NB4 (cell line): ENCODE data around the gene NOL3.

Experiments used
- DNase-seq: peaks from one replicate; pipeline ENCODE4 v3.0.0; 2010; ENCODE audit warnings: low read depth
- H3K4me3 ChIP-seq: one replicate; pipeline ENCODE4 v1.5.1; 2011; ENCODE audit warnings: mild to moderate bottlenecking, low read depth, low read length, moderate library complexity
- MYC ChIP-seq: IDR thresholded peaks from 2 replicates; pipeline ENCODE4 v1.6.1; 2011; ENCODE audit warnings: low read depth, low read length
- POLR2A ChIP-seq: IDR thresholded peaks from 2 replicates; pipeline ENCODE4 v1.6.1; 2011; ENCODE audit warnings: mild to moderate bottlenecking; ENCODE audit not compliant: insufficient read length; ENCODE audit errors: extremely low read depth
- TF ChIP-seq, protein P1 (sequence below): IDR thresholded peaks from one replicate; pipeline ENCODE4 v1.5.1; 2012; ENCODE audit warnings: low read depth, low read length
- TF ChIP-seq, protein P2 (sequence below): IDR thresholded peaks from 2 replicates; pipeline ENCODE4 v1.6.1; 2011; ENCODE audit warnings: low read depth, low read length

The NOL3 gene

DNA sequence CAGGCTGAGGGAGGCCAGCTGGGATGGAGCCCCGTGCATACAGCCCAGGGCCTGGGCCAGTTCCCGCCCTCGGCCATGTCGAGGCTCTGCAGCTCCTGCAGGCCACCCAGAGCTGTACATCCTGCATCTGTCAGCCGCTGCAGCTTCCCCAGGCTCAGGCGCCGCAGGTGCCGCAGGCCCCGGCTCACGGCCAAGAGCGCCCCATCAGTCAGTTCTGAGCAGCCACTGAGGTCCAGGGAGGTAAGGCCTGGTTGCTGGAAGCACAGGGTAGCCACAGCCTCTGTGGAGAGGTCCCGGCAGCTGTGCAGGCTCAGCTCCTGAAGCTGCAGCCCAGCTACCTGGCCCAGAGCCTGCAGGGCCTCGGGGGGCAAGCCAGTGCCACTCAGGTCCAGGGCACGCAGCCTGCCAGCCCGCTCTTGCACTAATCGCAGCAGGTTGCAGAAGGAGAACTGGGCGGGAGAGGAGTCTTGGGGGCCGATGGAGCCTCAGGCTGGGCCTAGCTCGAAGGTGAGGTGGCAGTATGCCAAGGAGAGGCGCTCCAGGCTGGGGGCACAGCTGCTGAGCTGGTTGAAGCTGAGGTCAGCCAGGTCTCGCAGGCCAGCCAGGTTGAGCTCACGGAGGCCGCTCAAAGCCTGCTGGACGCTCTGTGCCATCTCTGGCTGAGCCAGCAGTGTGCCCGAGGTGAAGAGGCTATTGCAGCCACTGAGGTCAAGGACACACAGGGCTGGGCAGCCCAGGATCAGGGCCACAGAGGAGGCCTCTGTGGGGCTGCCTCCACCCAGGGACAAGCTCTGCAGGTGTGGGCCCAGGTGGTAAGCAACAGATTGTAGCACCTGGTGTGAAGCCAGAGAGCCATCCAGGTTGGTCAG is 40.0 kb downstream of the NOL3 start:
- no peak overlapping the region for H3K4me3 ChIP-seq
- DNase-seq = no peak
- TF ChIP-seq, protein P1, sequence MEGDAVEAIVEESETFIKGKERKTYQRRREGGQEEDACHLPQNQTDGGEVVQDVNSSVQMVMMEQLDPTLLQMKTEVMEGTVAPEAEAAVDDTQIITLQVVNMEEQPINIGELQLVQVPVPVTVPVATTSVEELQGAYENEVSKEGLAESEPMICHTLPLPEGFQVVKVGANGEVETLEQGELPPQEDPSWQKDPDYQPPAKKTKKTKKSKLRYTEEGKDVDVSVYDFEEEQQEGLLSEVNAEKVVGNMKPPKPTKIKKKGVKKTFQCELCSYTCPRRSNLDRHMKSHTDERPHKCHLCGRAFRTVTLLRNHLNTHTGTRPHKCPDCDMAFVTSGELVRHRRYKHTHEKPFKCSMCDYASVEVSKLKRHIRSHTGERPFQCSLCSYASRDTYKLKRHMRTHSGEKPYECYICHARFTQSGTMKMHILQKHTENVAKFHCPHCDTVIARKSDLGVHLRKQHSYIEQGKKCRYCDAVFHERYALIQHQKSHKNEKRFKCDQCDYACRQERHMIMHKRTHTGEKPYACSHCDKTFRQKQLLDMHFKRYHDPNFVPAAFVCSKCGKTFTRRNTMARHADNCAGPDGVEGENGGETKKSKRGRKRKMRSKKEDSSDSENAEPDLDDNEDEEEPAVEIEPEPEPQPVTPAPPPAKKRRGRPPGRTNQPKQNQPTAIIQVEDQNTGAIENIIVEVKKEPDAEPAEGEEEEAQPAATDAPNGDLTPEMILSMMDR = no peak
- no peak for TF ChIP-seq POLR2A
- no peak for TF ChIP-seq MYC
- TF ChIP-seq, protein P2, sequence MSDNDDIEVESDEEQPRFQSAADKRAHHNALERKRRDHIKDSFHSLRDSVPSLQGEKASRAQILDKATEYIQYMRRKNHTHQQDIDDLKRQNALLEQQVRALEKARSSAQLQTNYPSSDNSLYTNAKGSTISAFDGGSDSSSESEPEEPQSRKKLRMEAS = no peak

DNA sequence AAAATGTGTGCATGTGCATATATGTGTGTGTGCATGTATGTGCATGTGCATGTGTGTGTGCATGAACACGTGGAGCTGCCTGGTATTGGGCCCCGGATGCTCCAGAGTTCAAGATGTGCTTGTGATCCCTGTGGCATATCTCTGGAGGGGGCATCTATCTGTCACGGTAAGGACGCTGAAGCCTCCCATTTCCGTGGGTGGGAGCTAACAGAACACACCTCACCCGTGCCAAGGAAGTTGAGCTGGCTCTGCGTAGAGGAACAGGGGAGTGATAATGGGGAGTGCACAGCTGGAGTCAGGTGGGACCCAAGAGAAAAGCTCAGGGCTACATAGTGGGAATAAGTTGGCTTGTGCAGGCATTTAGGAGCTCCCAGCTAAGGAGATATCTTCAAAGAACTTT is 41.3 kb downstream of the NOL3 start:
- TF ChIP-seq POLR2A = no peak
- no peak for TF ChIP-seq MYC
- TF ChIP-seq, protein P1 = no peak
- TF ChIP-seq, protein P2 = no peak
- H3K4me3 ChIP-seq = no peak overlapping the region
- no peak for DNase-seq

DNA sequence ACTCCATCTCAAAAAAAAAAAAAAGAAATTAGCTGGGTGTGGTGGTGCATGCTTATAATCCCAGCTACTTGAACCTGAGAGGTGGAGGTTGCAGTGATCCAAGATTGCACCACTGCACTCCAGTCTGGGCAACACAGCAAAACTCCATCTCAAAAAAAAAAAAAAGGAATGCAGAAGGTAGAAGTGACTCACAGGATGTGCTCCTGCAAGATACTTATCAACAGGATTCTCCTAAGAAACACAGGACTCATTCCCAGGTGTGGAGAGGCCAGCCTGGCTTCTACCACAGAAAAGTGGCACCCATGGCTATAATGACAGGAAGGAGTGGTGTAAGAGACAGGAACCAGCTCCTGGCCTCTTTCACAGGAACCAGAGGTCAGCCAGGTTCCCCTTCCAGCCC is 42.4 kb downstream of the NOL3 start:
- no peak overlapping the region for H3K4me3 ChIP-seq
- TF ChIP-seq POLR2A (no peak), MYC (no peak)
- TF ChIP-seq, protein P1 = no peak
- TF ChIP-seq, protein P2 = no peak
- no peak for DNase-seq

DNA sequence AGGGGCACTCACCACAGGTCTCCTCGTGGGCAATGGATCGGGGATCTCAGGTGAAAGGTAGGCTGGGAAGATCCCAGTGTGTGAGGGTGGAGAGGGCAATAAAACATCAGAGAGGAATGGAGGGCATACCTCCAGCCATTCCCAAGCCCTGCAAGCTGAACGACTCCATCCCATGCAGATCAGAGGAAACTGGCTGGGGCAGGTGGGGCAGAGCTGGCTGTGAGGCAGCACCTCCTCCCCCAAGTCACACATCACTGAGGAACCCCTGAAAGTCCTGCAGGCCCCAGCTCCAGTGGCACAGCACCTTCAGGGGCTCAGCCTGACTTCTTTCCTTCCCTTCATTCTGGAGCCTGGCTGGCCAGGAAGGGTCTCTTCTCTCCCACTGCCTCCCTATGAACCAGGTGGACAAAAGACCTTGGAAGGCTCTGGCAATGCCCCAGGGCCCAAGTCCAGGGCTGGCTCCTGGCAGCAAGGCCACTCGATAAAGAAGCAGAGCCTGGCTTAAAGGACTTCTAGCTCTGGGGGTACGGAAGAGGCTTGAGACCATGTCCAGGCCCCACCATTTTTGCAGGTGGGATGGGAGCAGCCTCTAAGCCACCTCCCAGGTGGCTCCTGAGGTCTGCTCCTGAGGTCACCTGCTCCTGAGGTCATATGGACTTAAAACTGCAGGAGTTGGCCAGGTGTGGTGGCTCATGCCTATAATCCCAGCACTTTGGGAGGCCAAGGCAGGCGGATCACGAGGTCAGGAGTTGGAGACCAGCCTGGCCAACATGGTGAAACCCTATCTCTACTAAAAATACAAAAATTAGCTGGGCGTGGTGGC is 43.1 kb downstream of the NOL3 start:
- DNase-seq = no peak
- H3K4me3 ChIP-seq = no peak overlapping the region
- TF ChIP-seq, protein P2 = no peak
- TF ChIP-seq, protein P1 = no peak
- no peak for TF ChIP-seq MYC
- no peak for TF ChIP-seq POLR2A

DNA sequence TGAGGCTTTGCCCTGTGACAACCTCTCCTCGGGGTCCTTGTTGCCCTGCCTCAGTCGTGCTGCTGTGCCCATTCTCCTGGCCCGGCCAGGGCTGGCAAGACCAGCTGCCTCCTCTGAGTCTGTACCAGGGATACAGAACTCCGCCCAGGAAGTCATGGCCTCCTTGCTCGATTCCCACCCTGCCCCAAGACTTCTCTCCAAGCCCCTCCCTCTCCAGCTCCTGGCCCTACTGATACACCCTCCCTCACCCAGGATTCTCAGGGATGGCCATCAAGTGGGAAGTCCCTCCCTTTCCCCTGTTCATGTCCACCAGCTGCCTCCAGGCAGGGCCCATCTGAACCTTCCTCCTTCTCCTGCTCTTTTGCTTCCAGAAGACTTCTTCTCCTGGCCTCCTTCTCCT is 45.4 kb downstream of the NOL3 start:
- TF ChIP-seq, protein P2 = no peak
- TF ChIP-seq MYC (no peak), POLR2A (no peak)
- TF ChIP-seq, protein P1 = no peak
- DNase-seq = no peak
- no peak overlapping the region for H3K4me3 ChIP-seq
